T-helper 2 cell treated with Interferon-gamma antibody and Interleukin-4, amounts not matched to agents 100 ng/mL and 5 ng/mL, for 36 hours (primary cell): Measurements from ENCODE around the gene GPSM1. TPM values are rescaled to one million over a fixed set of nuclear protein-coding genes. Genes with fewer than 3 reads are reported as not detected.
"Not testable (repeated sequence)": the region's sequence is repeated elsewhere in the genome, so short reads cannot be mapped to it uniquely, and the experiment has no call there.

ENCODE experiments used
- intact Hi-C: fragments of 100-400 bp; cut with micrococcal nuclease; formaldehyde crosslinking; loops from one replicate; pipeline ENCODE4 v1.15.1; 2023
- total RNA-seq: library from RNA; stranded (reverse); gene quantifications from 2 replicates; pipeline ENCODE4 v1.2.3, GENCODE V29; 2022

Gene GPSM1
- total RNA-seq, 1 donor from 2014 or later = 11.4 TPM

- intact Hi-C loops = no loop called here
Measured at GRCh38 chr9:136316896-136317676, 10.3 kb upstream of the GPSM1 start.

GRCh38 chr9:136317695-136318094, 9.6 kb upstream of the GPSM1 start:
- intact Hi-C loops = no loop called here

GRCh38 chr9:136318111-136318775, 9.1 kb upstream of the GPSM1 start:
- intact Hi-C loops = no loop called here

GRCh38 chr9:136318776-136319241, 8.5 kb upstream of the GPSM1 start:
- intact Hi-C loops = no loop called here

GRCh38 chr9:136319244-136319643, 8.1 kb upstream of the GPSM1 start:
- intact Hi-C loops = not testable (repeated sequence)

GRCh38 chr9:136319955-136320354, 7.4 kb upstream of the GPSM1 start:
- intact Hi-C loops = not testable (repeated sequence)

GRCh38 chr9:136320972-136321371, 6.4 kb upstream of the GPSM1 start:
- intact Hi-C loops = not testable (repeated sequence)

- intact Hi-C loops = no loop called here
Measured at GRCh38 chr9:136321561-136321960, 5.8 kb upstream of the GPSM1 start.

GRCh38 chr9:136322756-136323330, 4.5 kb upstream of the GPSM1 start:
- intact Hi-C loops = no loop called here

- intact Hi-C loops = no loop called here
Measured at GRCh38 chr9:136323371-136323789, 4.0 kb upstream of the GPSM1 start.

- intact Hi-C loops = no loop called here
Measured at GRCh38 chr9:136324501-136325300, 2.6 kb upstream of the GPSM1 start.

GRCh38 chr9:136325358-136325757, 2.0 kb upstream of the GPSM1 start:
- intact Hi-C loops = no loop called here

GRCh38 chr9:136326061-136326760, 1.1 kb upstream of the GPSM1 start:
- intact Hi-C loops = no loop called here

GRCh38 chr9:136326761-136327303, 507 bp upstream of the GPSM1 start:
- intact Hi-C loops = no loop called here

GRCh38 chr9:136328011-136328621, 777 bp downstream of the GPSM1 start:
- intact Hi-C loops = no loop called here

GRCh38 chr9:136328622-136329041, 1.3 kb downstream of the GPSM1 start:
- intact Hi-C loops = no loop called here

- intact Hi-C loops = no loop called here
Measured at GRCh38 chr9:136329211-136329627, 1.9 kb downstream of the GPSM1 start.

- intact Hi-C loops = no loop called here
Measured at GRCh38 chr9:136329636-136330405, 2.5 kb downstream of the GPSM1 start.

- intact Hi-C loops = no loop called here
Measured at GRCh38 chr9:136330406-136330990, 3.2 kb downstream of the GPSM1 start.
